Large intestine (tissue), 12 donors: ENCODE results near the gene SMARCE1. TPM values are rescaled to one million over a fixed set of nuclear protein-coding genes. Genes with fewer than 3 reads are reported as not detected.
A peak's percentile ranks its signal among the peaks of the same experiment; 100 is the strongest.

Experiments used
- DNase-seq, 2 donors: peaks; one replicate each; pipeline versions ENCODE4 v3.0.0 to v3.0.0-alpha.2; 2013
- H3K27ac ChIP-seq: one replicate; pipeline ENCODE4 v1.5.1; 2013; ENCODE audit warnings: low read length
- H3K27me3 ChIP-seq: 2 replicates; pipeline ENCODE4 v1.6.1; 2013; ENCODE audit warnings: low read length; ENCODE audit not compliant: control insufficient read depth, insufficient read depth
- H3K36me3 ChIP-seq: 2 replicates; pipeline ENCODE4 v1.6.1; 2013; ENCODE audit warnings: low read length; ENCODE audit not compliant: control insufficient read depth, insufficient read depth
- H3K4me1 ChIP-seq: one replicate; pipeline ENCODE4 v1.6.1; 2013; ENCODE audit warnings: low read length; ENCODE audit not compliant: control insufficient read depth, insufficient read depth
- H3K4me3 ChIP-seq: one replicate; pipeline ENCODE4 v1.5.1; 2013; ENCODE audit warnings: low read length
- H3K9me3 ChIP-seq: one replicate; pipeline ENCODE4 v1.6.1; 2013; ENCODE audit warnings: mild to moderate bottlenecking, low read depth, low read length, moderate library complexity; ENCODE audit not compliant: control insufficient read depth
- WGBS: methylation state at CpG from one replicate; pipeline ENCODE4 v1.1.5; 2013; ENCODE audit warnings: low lambda C conversion rate; ENCODE audit not compliant: insufficient coverage; 5-methylcytosine and 5-hydroxymethylcytosine counted together
- long read RNA-seq, 11 donors: transcript quantifications; one replicate each; lab custom pipeline, GENCODE V29; 2026
- polyA plus RNA-seq: library from polyadenylated mRNA; unstranded; fragments of 120-200 nt; gene quantifications from one replicate; pipeline ENCODE4 v1.2.1, GENCODE V29; 2013

The SMARCE1 gene
- 127 TPM for polyA plus RNA-seq
- long read RNA-seq, donor 1, full-length matches to known transcripts = 60 of 60 reads
- long read RNA-seq, donor 1, partial matches to known transcripts = 0 of 60 reads
- long read RNA-seq, donor 1, other reads (novel, unspliced or antisense) = 0 of 60 reads
- long read RNA-seq, donor 2, full-length matches to known transcripts = 114 of 152 reads
- long read RNA-seq, donor 2, partial matches to known transcripts = 38 of 152 reads
- long read RNA-seq, donor 2, other reads (novel, unspliced or antisense) = 0 of 152 reads
- long read RNA-seq, donor 3 = 0 reads
- long read RNA-seq, donor 4, full-length matches to known transcripts = 15 of 15 reads
- long read RNA-seq, donor 4, partial matches to known transcripts = 0 of 15 reads
- long read RNA-seq, donor 4, other reads (novel, unspliced or antisense) = 0 of 15 reads
- long read RNA-seq, donor 5, full-length matches to known transcripts = 60 of 60 reads
- long read RNA-seq, donor 5, partial matches to known transcripts = 0 of 60 reads
- long read RNA-seq, donor 5, other reads (novel, unspliced or antisense) = 0 of 60 reads
- long read RNA-seq, donor 6, full-length matches to known transcripts = 83 of 83 reads
- long read RNA-seq, donor 6, partial matches to known transcripts = 0 of 83 reads
- long read RNA-seq, donor 6, other reads (novel, unspliced or antisense) = 0 of 83 reads
- long read RNA-seq, donor 7, full-length matches to known transcripts = 52 of 73 reads
- long read RNA-seq, donor 7, partial matches to known transcripts = 21 of 73 reads
- long read RNA-seq, donor 7, other reads (novel, unspliced or antisense) = 0 of 73 reads
- long read RNA-seq, donor 8, full-length matches to known transcripts = 125 of 151 reads
- long read RNA-seq, donor 8, partial matches to known transcripts = 26 of 151 reads
- long read RNA-seq, donor 8, other reads (novel, unspliced or antisense) = 0 of 151 reads
- long read RNA-seq, donor 9, full-length matches to known transcripts = 93 of 107 reads
- long read RNA-seq, donor 9, partial matches to known transcripts = 14 of 107 reads
- long read RNA-seq, donor 9, other reads (novel, unspliced or antisense) = 0 of 107 reads
- long read RNA-seq, donor 10, full-length matches to known transcripts = 86 of 103 reads
- long read RNA-seq, donor 10, partial matches to known transcripts = 17 of 103 reads
- long read RNA-seq, donor 10, other reads (novel, unspliced or antisense) = 0 of 103 reads
- long read RNA-seq, donor 11, full-length matches to known transcripts = 58 of 58 reads
- long read RNA-seq, donor 11, partial matches to known transcripts = 0 of 58 reads
- long read RNA-seq, donor 11, other reads (novel, unspliced or antisense) = 0 of 58 reads

GRCh38 chr17:40647624-40648383, at the start of gene SMARCE1:
Gene SMARCE1 (minus strand): TSS chr17:40647818. CDS start chr17:40645802, 2,016 bp downstream.
- Histone ChIP-seq H3K4me1 (no peaks in the 10 kb centered on the region), H3K4me3 (peak within 1 kb of the TSS; percentile 94), H3K36me3 (peaks cover 11% of the 10 kb centered on the region), H3K27ac (peak within 1 kb of the TSS; percentile 97), H3K27me3 (no peaks in the 10 kb centered on the region), H3K9me3 (no peaks in the 10 kb centered on the region)
- 0% methylated on average over 2 of the region's 64 CpGs for WGBS
- peak; percentile 78 to 96 for DNase-seq

GRCh38 chr17:40697297-40697696, 49.7 kb upstream of the SMARCE1 start:
- Histone ChIP-seq H3K36me3 (no peaks in the 10 kb centered on the region), H3K4me1 (peaks cover 4% of the 10 kb centered on the region), H3K4me3 (no peak overlapping the region), H3K27me3 (peaks cover 2% of the 10 kb centered on the region), H3K27ac (no peak overlapping the region), H3K9me3 (no peaks in the 10 kb centered on the region)
- no peak for DNase-seq
- WGBS = no CpG with 5 or more reads among the region's 7 CpGs

- H3K36me3 ChIP-seq = no peaks in the 10 kb centered on the region
- H3K4me3 ChIP-seq = no peak overlapping the region
- WGBS = no CpG with 5 or more reads among the region's 3 CpGs
- DNase-seq = no peak
- peaks cover 2% of the 10 kb centered on the region for H3K27me3 ChIP-seq
- H3K27ac ChIP-seq = no peak overlapping the region
- H3K9me3 ChIP-seq = no peaks in the 10 kb centered on the region
- peaks cover 4% of the 10 kb centered on the region for H3K4me1 ChIP-seq
Measured at GRCh38 chr17:40696651-40697072, 49.0 kb upstream of the SMARCE1 start.

- Histone ChIP-seq H3K4me1 (peaks cover 4% of the 10 kb centered on the region), H3K27ac (no peak overlapping the region), H3K36me3 (no peaks in the 10 kb centered on the region), H3K9me3 (no peaks in the 10 kb centered on the region), H3K4me3 (no peak overlapping the region), H3K27me3 (peaks cover 2% of the 10 kb centered on the region)
- DNase-seq = no peak
- no CpG with 5 or more reads among the region's 6 CpGs for WGBS
Measured at GRCh38 chr17:40695874-40696472, 48.4 kb upstream of the SMARCE1 start.

- H3K36me3 ChIP-seq = no peaks in the 10 kb centered on the region
- H3K27me3 ChIP-seq = peaks cover 2% of the 10 kb centered on the region
- H3K4me1 ChIP-seq = peaks cover 4% of the 10 kb centered on the region
- no peak overlapping the region for H3K4me3 ChIP-seq
- H3K9me3 ChIP-seq = no peaks in the 10 kb centered on the region
- no peak for DNase-seq
- H3K27ac ChIP-seq = no peak overlapping the region
- WGBS = no CpG with 5 or more reads among the region's 9 CpGs
Measured at GRCh38 chr17:40694584-40694983, 47.0 kb upstream of the SMARCE1 start.

GRCh38 chr17:40687106-40687505, 39.5 kb upstream of the SMARCE1 start:
- 100% methylated on average over 2 of the region's 5 CpGs for WGBS
- no peaks in the 10 kb centered on the region for H3K9me3 ChIP-seq
- no peak overlapping the region for H3K27ac ChIP-seq
- DNase-seq = no peak
- no peaks in the 10 kb centered on the region for H3K36me3 ChIP-seq
- H3K4me3 ChIP-seq = no peak overlapping the region
- no peaks in the 10 kb centered on the region for H3K27me3 ChIP-seq
- H3K4me1 ChIP-seq = no peaks in the 10 kb centered on the region

GRCh38 chr17:40686192-40686591, 38.6 kb upstream of the SMARCE1 start:
- no peaks in the 10 kb centered on the region for H3K36me3 ChIP-seq
- no peak overlapping the region for H3K4me3 ChIP-seq
- no peak overlapping the region for H3K27ac ChIP-seq
- H3K9me3 ChIP-seq = no peaks in the 10 kb centered on the region
- DNase-seq = no peak
- no peaks in the 10 kb centered on the region for H3K27me3 ChIP-seq
- no CpG with 5 or more reads among the region's 4 CpGs for WGBS
- H3K4me1 ChIP-seq = no peaks in the 10 kb centered on the region

- no peaks in the 10 kb centered on the region for H3K9me3 ChIP-seq
- no peak for DNase-seq
- H3K27me3 ChIP-seq = no peaks in the 10 kb centered on the region
- no peaks in the 10 kb centered on the region for H3K4me1 ChIP-seq
- H3K4me3 ChIP-seq = no peak overlapping the region
- H3K27ac ChIP-seq = no peak overlapping the region
- H3K36me3 ChIP-seq = no peaks in the 10 kb centered on the region
Measured at GRCh38 chr17:40680998-40681397, 33.4 kb upstream of the SMARCE1 start.

- Histone ChIP-seq H3K9me3 (no peaks in the 10 kb centered on the region), H3K36me3 (no peaks in the 10 kb centered on the region), H3K4me3 (no peak overlapping the region), H3K27me3 (no peaks in the 10 kb centered on the region), H3K4me1 (no peaks in the 10 kb centered on the region), H3K27ac (no peak overlapping the region)
- WGBS = no CpG with 5 or more reads among the region's 2 CpGs
- DNase-seq = no peak
Measured at GRCh38 chr17:40679523-40679907, 31.9 kb upstream of the SMARCE1 start.
